ENCODE data around the gene GIPC3. TPM values are rescaled to one million over a fixed set of nuclear protein-coding genes. Genes with fewer than 3 reads are reported as not detected.

The GIPC3 gene
- total RNA-seq, 2 donors from 2014 or later, result 0.36 to 1.9 TPM

GRCh38 chr19:3537101-3537437, 48.2 kb upstream of the GIPC3 start:
- Histone ChIP-seq H3K27ac (peak overlapping the region in 1 of 2 donors; percentile 10), H3K36me3 (peaks cover 0 to 8% of the 10 kb centered on the region in 2 donors), H3K4me1 (replicated peaks) (no peaks in the 10 kb centered on the region), H3K9me3 (no peaks in the 10 kb centered on the region), H3K27me3 (replicated peaks; ENCODE audit: insufficient read depth) (no peaks in the 10 kb centered on the region), H3K4me3 (no peak overlapping the region)
- TF ChIP-seq POLR2AphosphoS5 (IDR thresholded peaks at IDR 0.05), result no peak
- TF ChIP-seq POLR2A (IDR thresholded peaks at IDR 0.05), result no peak
- no peak for TF ChIP-seq CTCF (IDR thresholded peaks at IDR 0.05)
- intact Hi-C loops (cut with DNase I), result no loop called here
- 81% methylated on average over 13 of the region's 13 CpGs for WGBS
- DNase-seq (ENCODE audit: low spot score), result no peak

- intact Hi-C loops (cut with DNase I), result no loop called here
- no peaks in the 10 kb centered on the region for H3K27me3 ChIP-seq (replicated peaks; ENCODE audit: insufficient read depth)
- WGBS, result 85% methylated on average over 22 of the region's 22 CpGs
Measured at GRCh38 chr19:3537438-3538240, 47.6 kb upstream of the GIPC3 start.

GRCh38 chr19:3538258-3538929, 46.9 kb upstream of the GIPC3 start:
- Histone ChIP-seq H3K4me1 (replicated peaks) (no peaks in the 10 kb centered on the region), H3K9me3 (no peaks in the 10 kb centered on the region), H3K4me3 (no peak overlapping the region), H3K36me3 (peaks cover 0 to 4% of the 10 kb centered on the region in 2 donors), H3K27me3 (replicated peaks; ENCODE audit: insufficient read depth) (no peaks in the 10 kb centered on the region), H3K27ac (no peak overlapping the region)
- intact Hi-C loops (cut with DNase I), result no loop called here
- TF ChIP-seq POLR2A (IDR thresholded peaks at IDR 0.05), result no peak
- TF ChIP-seq CTCF (IDR thresholded peaks at IDR 0.05), result no peak
- no peak for TF ChIP-seq POLR2AphosphoS5 (IDR thresholded peaks at IDR 0.05)
- DNase-seq (ENCODE audit: low spot score), result no peak
- 78% methylated on average over 25 of the region's 25 CpGs for WGBS

More at GRCh38 chr19:3537438-3538240, 47.6 kb upstream of the GIPC3 start:
- Histone ChIP-seq H3K36me3 (peaks cover 0 to 8% of the 10 kb centered on the region in 2 donors), H3K4me3 (no peak overlapping the region), H3K4me1 (replicated peaks) (no peaks in the 10 kb centered on the region), H3K9me3 (no peaks in the 10 kb centered on the region), H3K27ac (peak overlapping the region in 1 of 2 donors; percentile 10)
- DNase-seq (ENCODE audit: low spot score), result no peak
- TF ChIP-seq POLR2AphosphoS5 (IDR thresholded peaks at IDR 0.05) (no peak), CTCF (IDR thresholded peaks at IDR 0.05) (no peak), POLR2A (IDR thresholded peaks at IDR 0.05) (no peak)

GRCh38 chr19:3538965-3539755, 46.1 kb upstream of the GIPC3 start, which contains the start of gene TEKTIP1:
Gene TEKTIP1, plus strand, starts transcription at chr19:3539174. Its CDS starts 4 bp downstream, at chr19:3539178.
- no peak within 1 kb of the TSS for H3K4me3 ChIP-seq
- intact Hi-C loops (cut with DNase I), result no loop called here
- no peak for TF ChIP-seq POLR2AphosphoS5 (IDR thresholded peaks at IDR 0.05)
- TF ChIP-seq CTCF (IDR thresholded peaks at IDR 0.05), result no peak
- no peak for TF ChIP-seq POLR2A (IDR thresholded peaks at IDR 0.05)
- H3K4me1 ChIP-seq (replicated peaks), result no peaks in the 10 kb centered on the region
- H3K36me3 ChIP-seq, result no peaks in the 10 kb centered on the region
- 44% methylated on average over 26 of the region's 28 CpGs for WGBS
- H3K27me3 ChIP-seq (replicated peaks; ENCODE audit: insufficient read depth), result no peaks in the 10 kb centered on the region
- DNase-seq (ENCODE audit: low spot score), result no peak
- H3K9me3 ChIP-seq, result no peaks in the 10 kb centered on the region
- H3K27ac ChIP-seq, result no peak within 1 kb of the TSS

Measured in prostate gland (tissue), 2 donors.